ENCODE data around the gene SPAG7.
A peak's percentile ranks its signal among the peaks of the same experiment; 100 is the strongest.

Gene SPAG7

GRCh38 chr17:4968486-4969046, 949 bp upstream of the SPAG7 start:
- no peak for DNase-seq (ENCODE audit: low read depth, low spot score)
- TF ChIP-seq, protein P1, sequence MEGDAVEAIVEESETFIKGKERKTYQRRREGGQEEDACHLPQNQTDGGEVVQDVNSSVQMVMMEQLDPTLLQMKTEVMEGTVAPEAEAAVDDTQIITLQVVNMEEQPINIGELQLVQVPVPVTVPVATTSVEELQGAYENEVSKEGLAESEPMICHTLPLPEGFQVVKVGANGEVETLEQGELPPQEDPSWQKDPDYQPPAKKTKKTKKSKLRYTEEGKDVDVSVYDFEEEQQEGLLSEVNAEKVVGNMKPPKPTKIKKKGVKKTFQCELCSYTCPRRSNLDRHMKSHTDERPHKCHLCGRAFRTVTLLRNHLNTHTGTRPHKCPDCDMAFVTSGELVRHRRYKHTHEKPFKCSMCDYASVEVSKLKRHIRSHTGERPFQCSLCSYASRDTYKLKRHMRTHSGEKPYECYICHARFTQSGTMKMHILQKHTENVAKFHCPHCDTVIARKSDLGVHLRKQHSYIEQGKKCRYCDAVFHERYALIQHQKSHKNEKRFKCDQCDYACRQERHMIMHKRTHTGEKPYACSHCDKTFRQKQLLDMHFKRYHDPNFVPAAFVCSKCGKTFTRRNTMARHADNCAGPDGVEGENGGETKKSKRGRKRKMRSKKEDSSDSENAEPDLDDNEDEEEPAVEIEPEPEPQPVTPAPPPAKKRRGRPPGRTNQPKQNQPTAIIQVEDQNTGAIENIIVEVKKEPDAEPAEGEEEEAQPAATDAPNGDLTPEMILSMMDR (IDR thresholded peaks at IDR 0.05; ENCODE audit: insufficient read depth, low read length, missing control alignments): no peak
- ChIA-PET POLR2A (interaction anchor here (1.2 to 9.7 kb wide), 5 partner anchors 16 to 60 kb away, joined by 6 to 119 read pairs (median 61); partner anchors contain the start of genes ENO3, PFN1, RNF167 and SLC25A11), CTCF (interaction anchor here (3.1 to 3.8 kb wide), 3 partner anchors 12 to 60 kb away, joined by 13 to 54 read pairs (median 19); partner anchors contain the start of gene CAMTA2)
- peak overlapping the region; percentile 81 for H3K4me3 ChIP-seq (ENCODE audit: low read depth, low read length)

DNA sequence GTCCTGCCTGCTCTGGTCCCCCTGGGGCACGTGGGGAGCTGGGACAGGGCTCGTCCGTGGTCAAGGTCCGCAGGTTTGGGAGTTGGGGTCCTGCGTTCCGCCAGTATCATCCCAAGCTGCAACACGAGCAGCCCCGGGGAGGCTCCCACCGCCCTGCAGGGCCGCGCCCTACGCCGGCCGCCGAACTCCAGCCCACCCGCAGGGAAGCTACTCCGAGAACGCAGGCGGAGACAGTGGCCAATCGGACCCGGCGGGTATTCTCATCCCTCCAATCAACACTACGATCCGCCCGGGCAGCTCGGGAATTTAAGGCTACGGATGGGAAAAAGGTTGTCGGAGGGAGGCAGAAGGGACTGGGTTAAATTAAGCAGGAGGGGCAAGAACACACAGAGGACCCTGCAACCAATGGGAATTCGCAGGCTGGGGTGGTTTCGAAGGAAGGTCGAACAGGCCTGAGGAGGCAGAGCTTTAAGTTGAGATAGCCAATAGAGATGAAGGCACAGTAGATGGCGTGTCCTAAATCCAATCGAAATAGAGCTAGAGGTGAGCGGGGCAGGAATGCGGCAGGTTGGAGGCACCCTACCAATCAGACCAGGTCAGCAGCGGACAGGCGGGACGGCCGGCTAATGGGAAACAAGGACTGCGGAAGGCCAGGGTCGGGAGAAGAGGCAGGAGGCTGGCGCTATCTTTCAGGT, 626 bp downstream of the SPAG7 start:
- peak; percentile 99 for DNase-seq (ENCODE audit: low read depth, low spot score)
- peak overlapping the region; percentile 81 for H3K4me3 ChIP-seq (ENCODE audit: low read depth, low read length)
- POLR2A ChIA-PET: interaction anchor here (1.1 to 9.7 kb wide), 9 partner anchors 10 to 177 kb away, joined by 3 to 119 read pairs (median 7); partner anchors contain the start of genes CAMTA2, ENO3, KIF1C and PFN1
- CTCF ChIA-PET: interaction anchor here (1.3 to 3.6 kb wide), 7 partner anchors 11 to 58 kb away, joined by 3 to 19 read pairs (median 11); partner anchors contain the start of genes CAMTA2 and ENO3
- TF ChIP-seq, protein P1 (IDR thresholded peaks at IDR 0.05; ENCODE audit: insufficient read depth, low read length, missing control alignments): no peak

- ChIA-PET POLR2A (interaction anchor here (0.7 to 9.7 kb wide), 7 partner anchors 8 to 56 kb away, joined by 3 to 119 read pairs (median 9); partner anchors contain the start of genes ENO3, KIF1C, PFN1 and RNF167), CTCF (interaction anchor here (0.9 to 3.6 kb wide), 7 partner anchors 9 to 57 kb away, joined by 3 to 19 read pairs (median 11); partner anchors contain the start of genes CAMTA2, ENO3, RNF167 and SLC25A11)
- TF ChIP-seq, protein P1 (IDR thresholded peaks at IDR 0.05; ENCODE audit: insufficient read depth, low read length, missing control alignments): no peak
- H3K4me3 ChIP-seq (ENCODE audit: low read depth, low read length): no peak overlapping the region
- no peak for DNase-seq (ENCODE audit: low read depth, low spot score)
These were observed 2.2 kb downstream of the SPAG7 start for GRCh38 chr17:4965311-4965986.

DNA sequence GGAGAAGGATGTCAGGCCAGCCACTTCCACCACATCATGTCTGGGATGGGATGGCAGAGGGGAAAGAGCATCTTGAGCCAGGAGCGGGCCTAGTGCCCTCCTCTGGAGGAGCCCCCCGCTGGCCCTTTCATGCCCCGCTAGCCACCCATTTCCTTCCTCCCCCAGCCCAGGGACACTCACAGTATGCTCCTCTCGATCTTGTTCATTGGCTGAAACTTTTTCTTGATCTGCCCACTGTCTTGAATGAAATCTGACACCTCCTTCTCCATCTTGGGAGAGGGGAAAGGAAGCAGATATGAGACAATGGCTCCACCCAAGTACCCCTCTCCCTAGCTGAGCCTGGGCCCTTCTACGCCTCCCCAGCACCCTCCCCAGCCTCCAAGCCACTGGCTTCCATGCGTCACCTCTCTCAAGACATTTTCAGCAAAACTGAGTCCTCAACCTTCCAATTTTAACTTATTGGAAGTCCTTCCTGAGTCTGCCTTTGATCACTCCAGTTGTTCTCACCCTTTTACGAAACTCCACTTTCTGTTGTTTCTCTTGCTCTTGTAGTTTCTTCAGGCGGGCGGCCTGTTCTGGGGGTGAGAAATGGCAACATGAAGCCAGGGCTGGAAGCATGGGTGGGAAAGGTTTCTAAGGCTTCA, 7.2 kb downstream of the SPAG7 start:
- H3K4me3 ChIP-seq (ENCODE audit: low read depth, low read length): no peak overlapping the region
- DNase-seq (ENCODE audit: low read depth, low spot score): no peak
- TF ChIP-seq, protein P1 (IDR thresholded peaks at IDR 0.05; ENCODE audit: insufficient read depth, low read length, missing control alignments): no peak
- ChIA-PET CTCF (no interaction called here), POLR2A (interaction anchor here (1.3 kb wide), 1 partner anchor 20 kb away, joined by 4 read pairs; the partner anchor contains the start of genes RNF167 and SLC25A11)

- DNase-seq (ENCODE audit: low read depth, low spot score): no peak
- ChIA-PET CTCF (no interaction called here), POLR2A (interaction anchor here (1.3 kb wide), 1 partner anchor 19 kb away, joined by 4 read pairs; the partner anchor contains the start of genes RNF167 and SLC25A11)
- H3K4me3 ChIP-seq (ENCODE audit: low read depth, low read length): no peak overlapping the region
- TF ChIP-seq, protein P1 (IDR thresholded peaks at IDR 0.05; ENCODE audit: insufficient read depth, low read length, missing control alignments): no peak
These were observed 8.2 kb downstream of the SPAG7 start for GRCh38 chr17:4959261-4959965.

Data from AG04449 (cell line).